MCF 10A (cell line): ENCODE data around the gene PRKG1. TPM values are rescaled to one million over a fixed set of nuclear protein-coding genes. Genes with fewer than 3 reads are reported as not detected.

ENCODE experiments used
- BruUV-seq: library from RNA; stranded (reverse); fragments of 400-500 nt; replicated peaks from 2 replicates; lab custom pipeline; 2021; lab: Mats Ljungman, UMichigan
- CTCF ChIA-PET: fragments of 300-600 bp; sonication (Branson Sonifier 250); formaldehyde crosslinking; extraction: SDS; loops from one replicate; lab custom pipeline; 2021; ENCODE audit warnings: antibody characterized with exemption, inconsistent platforms; lab: Yijun Ruan, JAX
- POLR2A ChIA-PET: fragments of 300-600, 350-650 bp; sonication (Branson Sonifier 250); formaldehyde crosslinking; extraction: SDS; loops from one replicate; lab custom pipeline; 2020; ENCODE audit warnings: antibody characterized with exemption, inconsistent platforms; lab: Yijun Ruan, JAX
- DNase-seq: peaks from one replicate; pipeline ENCODE4 v3.0.0-alpha.2; 2018; ENCODE audit not compliant: unreplicated experiment
- H3K27ac Mint-ChIP-seq: one replicate; pipeline ENCODE4 v1.8.0; 2022; ENCODE audit warnings: mild to moderate bottlenecking, low read depth, mixed read lengths; ENCODE audit not compliant: unreplicated experiment
- H3K27me3 Mint-ChIP-seq: one replicate; pipeline ENCODE4 v1.8.0; 2022; ENCODE audit warnings: mixed read lengths; ENCODE audit not compliant: insufficient read depth, unreplicated experiment
- H3K36me3 Mint-ChIP-seq: one replicate; pipeline ENCODE4 v1.8.0; 2022; ENCODE audit warnings: mild to moderate bottlenecking, moderate library complexity, mixed read lengths; ENCODE audit not compliant: insufficient read depth, unreplicated experiment
- H3K4me1 Mint-ChIP-seq: one replicate; pipeline ENCODE4 v1.8.0; 2022; ENCODE audit warnings: mixed read lengths; ENCODE audit not compliant: insufficient read depth, unreplicated experiment
- H3K4me3 Mint-ChIP-seq: one replicate; pipeline ENCODE4 v1.8.0; 2022; ENCODE audit warnings: mild to moderate bottlenecking, moderate library complexity, mixed read lengths; ENCODE audit not compliant: unreplicated experiment
- H3K9me3 Mint-ChIP-seq: one replicate; pipeline ENCODE4 v1.8.0; 2022; ENCODE audit warnings: mixed read lengths; ENCODE audit not compliant: unreplicated experiment
- CTCF ChIP-seq: fragments of 200-600 bp; IDR thresholded peaks from one replicate; pipeline ENCODE4 v1.8.0; 2022; ENCODE audit warnings: antibody characterized with exemption, mild to moderate bottlenecking; ENCODE audit not compliant: unreplicated experiment
- intact Hi-C: fragments of 100-400 bp; cut with micrococcal nuclease; formaldehyde crosslinking; loops from 2 replicates; pipeline ENCODE4 v1.14.1; 2022
- total RNA-seq: library from RNA; stranded (reverse); gene quantifications from 2 replicates; pipeline ENCODE4 v1.2.3, GENCODE V29; 2022

The PRKG1 gene
- total RNA-seq, 1 experiment from 2014 or later = 0.09 TPM

GRCh38 chr10:51097546-51097945, 23.3 kb downstream of the PRKG1 start:
- POLR2A ChIA-PET = no interaction called here
- no peak for TF ChIP-seq CTCF

GRCh38 chr10:51100221-51100620, 25.9 kb downstream of the PRKG1 start:
- H3K27ac Mint-ChIP-seq = no peak overlapping the region
- CTCF ChIA-PET = no interaction called here
- POLR2A ChIA-PET = no interaction called here
- no peaks in the 10 kb centered on the region for H3K27me3 Mint-ChIP-seq
- no peaks in the 10 kb centered on the region for H3K4me1 Mint-ChIP-seq
- intact Hi-C loops = no loop called here
- no peaks in the 10 kb centered on the region for H3K36me3 Mint-ChIP-seq
- TF ChIP-seq CTCF = no peak
- no peak for DNase-seq
- no peak overlapping the region for H3K4me3 Mint-ChIP-seq
- H3K9me3 Mint-ChIP-seq = no peaks in the 10 kb centered on the region
- no TSS peak for BruUV-seq

More at GRCh38 chr10:51097546-51097945, 23.3 kb downstream of the PRKG1 start:
- intact Hi-C loops = no loop called here
- no peaks in the 10 kb centered on the region for H3K9me3 Mint-ChIP-seq
- H3K27me3 Mint-ChIP-seq = peaks cover under 1% of the 10 kb centered on the region
- no peaks in the 10 kb centered on the region for H3K4me1 Mint-ChIP-seq
- no peak overlapping the region for H3K4me3 Mint-ChIP-seq
- H3K27ac Mint-ChIP-seq = no peak overlapping the region
- no TSS peak for BruUV-seq
- CTCF ChIA-PET = no interaction called here
- no peaks in the 10 kb centered on the region for H3K36me3 Mint-ChIP-seq
- DNase-seq = no peak

- CTCF ChIA-PET = no interaction called here
- intact Hi-C loops = no loop called here
- Mint-ChIP-seq H3K27ac (no peak overlapping the region), H3K4me1 (peaks cover 9% of the 10 kb centered on the region), H3K4me3 (no peak overlapping the region), H3K36me3 (no peaks in the 10 kb centered on the region), H3K9me3 (no peaks in the 10 kb centered on the region), H3K27me3 (no peaks in the 10 kb centered on the region)
- TF ChIP-seq CTCF = no peak
- POLR2A ChIA-PET = interaction anchor here (1.2 kb wide), 1 partner anchor 10 kb away, joined by 3 read pairs; no protein-coding TSS in a partner anchor
- BruUV-seq = no TSS peak
- no peak for DNase-seq
Measured at GRCh38 chr10:51103554-51104217, 29.4 kb downstream of the PRKG1 start.

GRCh38 chr10:51106311-51106945, 32.1 kb downstream of the PRKG1 start:
- no peaks in the 10 kb centered on the region for H3K36me3 Mint-ChIP-seq
- H3K27ac Mint-ChIP-seq = no peak overlapping the region
- no peak for DNase-seq
- intact Hi-C loops = no loop called here
- H3K9me3 Mint-ChIP-seq = no peaks in the 10 kb centered on the region
- BruUV-seq = no TSS peak
- POLR2A ChIA-PET = interaction anchor here (0.9 kb wide), 1 partner anchor 12 kb away, joined by 3 read pairs; no protein-coding TSS in a partner anchor
- no peaks in the 10 kb centered on the region for H3K27me3 Mint-ChIP-seq
- H3K4me3 Mint-ChIP-seq = no peak overlapping the region
- H3K4me1 Mint-ChIP-seq = peaks cover 23% of the 10 kb centered on the region
- CTCF ChIA-PET = interaction anchor here (1.0 kb wide), 2 partner anchors 12 to 316 kb away, joined by 4 read pairs; no protein-coding TSS in a partner anchor
- no peak for TF ChIP-seq CTCF
